Calu3 (cell line): ENCODE measurements around the gene MYPOP. TPM values are rescaled to one million over a fixed set of nuclear protein-coding genes. Genes with fewer than 3 reads are reported as not detected.
A peak's percentile ranks its signal among the peaks of the same experiment; 100 is the strongest.

Source experiments
- BruUV-seq: library from RNA; stranded (reverse); fragments of 400-500 nt; replicated peaks from 2 replicates; lab custom pipeline; 2021; lab: Mats Ljungman, UMichigan
- CTCF ChIA-PET: fragments of 300-600 bp; sonication (Branson Sonifier 250); formaldehyde crosslinking; loops from one replicate; lab custom pipeline; 2022; ENCODE audit warnings: antibody characterized with exemption; lab: Charles Lee
- DNase-seq: peaks from one replicate; pipeline ENCODE4 v3.0.0; 2022
- H3K27ac Mint-ChIP-seq: one replicate; pipeline ENCODE4 v1.8.0; 2022; ENCODE audit warnings: mixed read lengths; ENCODE audit not compliant: unreplicated experiment
- H3K27me3 Mint-ChIP-seq: one replicate; pipeline ENCODE4 v1.8.0; 2022; ENCODE audit warnings: mixed read lengths; ENCODE audit not compliant: unreplicated experiment
- H3K36me3 Mint-ChIP-seq: one replicate; pipeline ENCODE4 v1.8.0; 2022; ENCODE audit warnings: mild to moderate bottlenecking, moderate library complexity, mixed read lengths; ENCODE audit not compliant: insufficient read depth, unreplicated experiment
- H3K4me1 Mint-ChIP-seq: one replicate; pipeline ENCODE4 v1.8.0; 2022; ENCODE audit warnings: mild to moderate bottlenecking, low read depth, mixed read lengths; ENCODE audit not compliant: unreplicated experiment
- H3K4me3 Mint-ChIP-seq: one replicate; pipeline ENCODE4 v1.8.0; 2022; ENCODE audit warnings: mild to moderate bottlenecking, low read depth, moderate library complexity, mixed read lengths; ENCODE audit not compliant: unreplicated experiment
- H3K9me3 Mint-ChIP-seq: one replicate; pipeline ENCODE4 v1.8.0; 2022; ENCODE audit warnings: low read depth, mixed read lengths; ENCODE audit not compliant: unreplicated experiment
- CTCF ChIP-seq: fragments of 200-600 bp; IDR thresholded peaks from one replicate; pipeline ENCODE4 v1.8.0; 2022; ENCODE audit warnings: antibody characterized with exemption; ENCODE audit not compliant: unreplicated experiment
- intact Hi-C: fragments of 100-400 bp; cut with micrococcal nuclease; formaldehyde crosslinking; loops from one replicate; pipeline ENCODE4 v1.10.0; 2022; ENCODE audit not compliant: unreplicated experiment
- total RNA-seq: library from RNA; stranded (reverse); gene quantifications from 2 replicates; pipeline ENCODE4 v1.2.3, GENCODE V29; 2022

MYPOP gene
- total RNA-seq, 1 experiment from 2014 or later, result 13.1 TPM

GRCh38 chr19:45883881-45884681 is 18.3 kb downstream of the MYPOP start:
- Mint-ChIP-seq H3K27me3 (no peaks in the 10 kb centered on the region), H3K27ac (peak overlapping the region; percentile 23), H3K9me3 (no peaks in the 10 kb centered on the region), H3K36me3 (peaks cover 54% of the 10 kb centered on the region), H3K4me1 (peaks cover 34% of the 10 kb centered on the region), H3K4me3 (peak overlapping the region; percentile 70)
- intact Hi-C loops, result no loop called here
- no peak for DNase-seq
- CTCF ChIA-PET, result interaction anchor here (0.7 kb wide), 1 partner anchor 486 kb away, joined by 3 read pairs; no protein-coding TSS in a partner anchor
- BruUV-seq, result no TSS peak
- no peak for TF ChIP-seq CTCF

- BruUV-seq, result no TSS peak
- Mint-ChIP-seq H3K4me3 (peak overlapping the region; percentile 70), H3K36me3 (peaks cover 54% of the 10 kb centered on the region), H3K4me1 (peaks cover 39% of the 10 kb centered on the region), H3K9me3 (no peaks in the 10 kb centered on the region), H3K27me3 (no peaks in the 10 kb centered on the region), H3K27ac (peak overlapping the region; percentile 23)
- CTCF ChIA-PET, result interaction anchor here (4.2 kb wide), 1 partner anchor 20 kb away, joined by 56 read pairs; the partner anchor contains the start of genes FOXA3 and SYMPK
- TF ChIP-seq CTCF, result no peak
- no peak for DNase-seq
- intact Hi-C loops, result no loop called here
Measured at GRCh38 chr19:45883586-45883880, 18.9 kb downstream of the MYPOP start.

GRCh38 chr19:45882652-45883585 is 19.5 kb downstream of the MYPOP start:
- CTCF ChIA-PET, result interaction anchor here (0.6 to 4.2 kb wide), 8 partner anchors 17 to 134 kb away, joined by 3 to 56 read pairs (median 6); partner anchors contain the start of genes CCDC61, FOXA3 and SYMPK
- no peaks in the 10 kb centered on the region for H3K9me3 Mint-ChIP-seq
- peak overlapping the region; percentile 70 for H3K4me3 Mint-ChIP-seq
- peak; percentile 99 for TF ChIP-seq CTCF
- peak overlapping the region; percentile 23 for H3K27ac Mint-ChIP-seq
- H3K4me1 Mint-ChIP-seq, result peaks cover 45% of the 10 kb centered on the region
- intact Hi-C loops, result loop anchor here (1.0 kb wide), 2 partner anchors 19 to 66 kb away; partner anchors contain the start of gene FOXA3
- TSS peak; percentile 94 for BruUV-seq
- no peaks in the 10 kb centered on the region for H3K27me3 Mint-ChIP-seq
- peak; percentile 97 for DNase-seq
- H3K36me3 Mint-ChIP-seq, result peaks cover 60% of the 10 kb centered on the region

- intact Hi-C loops, result loop anchor here (1.0 kb wide), 2 partner anchors 18 to 65 kb away; partner anchors contain the start of gene FOXA3
- H3K4me1 Mint-ChIP-seq, result peaks cover 50% of the 10 kb centered on the region
- H3K4me3 Mint-ChIP-seq, result peak overlapping the region; percentile 70
- no peaks in the 10 kb centered on the region for H3K27me3 Mint-ChIP-seq
- peak; percentile 61 for DNase-seq
- H3K9me3 Mint-ChIP-seq, result no peaks in the 10 kb centered on the region
- no TSS peak for BruUV-seq
- H3K27ac Mint-ChIP-seq, result peak overlapping the region; percentile 23
- TF ChIP-seq CTCF, result no peak
- H3K36me3 Mint-ChIP-seq, result peaks cover 52% of the 10 kb centered on the region
- CTCF ChIA-PET, result interaction anchor here (0.6 to 4.2 kb wide), 10 partner anchors 16 to 135 kb away, joined by 3 to 56 read pairs (median 4); partner anchors contain the start of genes CCDC61, FOXA3, SIX5 and SYMPK
Measured at GRCh38 chr19:45881909-45882528, 20.4 kb downstream of the MYPOP start.
